NCI-H128 (cell line): ENCODE measurements around the gene CLDN3.
A peak's percentile ranks its signal among the peaks of the same experiment; 100 is the strongest.
"Not testable (repeated sequence)": the region's sequence is repeated elsewhere in the genome, so short reads cannot be mapped to it uniquely, and the experiment has no call there.

Source experiments
- DNase-seq: peaks from one replicate; lab custom pipeline; 2025; ENCODE audit not compliant: unreplicated experiment; lab: John Stamatoyannopoulos, UW

CLDN3 gene

GRCh38 chr7:73770002-73770859, at the start of gene CLDN3:
TSS of gene CLDN3 (minus strand) at chr7:73770270. CDS start at chr7:73770049, 221 bp downstream.
- DNase-seq, result peak; percentile 86

- no peak for DNase-seq
These were observed 47.1 kb upstream of the CLDN3 start for GRCh38 chr7:73817121-73817520.

DNA sequence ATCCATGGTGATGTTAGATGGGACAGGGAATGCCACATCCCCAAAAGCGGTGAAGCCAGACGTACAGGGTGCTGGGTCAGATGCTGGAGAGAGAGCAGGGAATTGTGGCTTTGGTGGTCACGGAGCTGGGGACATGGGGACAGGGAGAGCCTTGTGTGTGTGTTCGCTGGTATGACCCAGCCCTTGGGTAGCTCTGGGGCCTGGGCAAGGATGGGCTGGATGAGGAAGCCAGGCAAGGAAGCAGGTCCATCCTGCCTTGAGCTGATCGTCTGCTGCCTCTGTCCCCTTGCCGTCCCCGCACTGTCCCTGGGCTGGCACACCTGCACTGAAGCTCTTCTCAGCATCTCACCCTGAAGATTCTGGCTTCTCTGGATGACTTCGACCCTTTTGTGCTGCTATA, 45.4 kb upstream of the CLDN3 start:
- DNase-seq, result no peak

GRCh38 chr7:73812996-73813395, 42.9 kb upstream of the CLDN3 start:
- DNase-seq, result no peak

DNA sequence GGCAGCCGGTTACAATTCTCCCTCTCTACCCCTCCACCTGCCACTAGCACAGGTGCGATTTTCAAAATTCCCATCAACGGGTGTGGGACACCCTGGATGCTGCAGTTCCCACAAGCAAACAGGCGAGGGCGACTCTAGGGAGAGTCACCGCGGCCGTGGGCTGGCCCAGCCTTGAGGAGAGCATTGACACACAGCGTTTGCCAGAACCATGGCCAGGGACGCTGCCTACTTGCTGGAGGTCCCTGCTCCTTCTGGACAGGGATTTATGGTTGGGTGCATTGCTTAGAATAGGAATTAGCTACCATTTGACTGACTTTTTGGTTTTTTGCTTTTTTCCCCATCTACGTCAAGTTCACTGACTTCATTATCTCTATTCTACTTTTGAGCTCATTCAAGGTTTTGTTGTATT, 41.7 kb upstream of the CLDN3 start:
- DNase-seq, result no peak

GRCh38 chr7:73810998-73811360, 40.9 kb upstream of the CLDN3 start:
- DNase-seq, result no peak

GRCh38 chr7:73809467-73809951, 39.4 kb upstream of the CLDN3 start:
- no peak for DNase-seq

- no peak for DNase-seq
These were observed 32.4 kb upstream of the CLDN3 start for GRCh38 chr7:73802459-73802858.

GRCh38 chr7:73801577-73801976, 31.5 kb upstream of the CLDN3 start:
- DNase-seq, result no peak

- DNase-seq, result no peak
These were observed 29.4 kb upstream of the CLDN3 start for GRCh38 chr7:73799282-73800141.

GRCh38 chr7:73797176-73797575, 27.1 kb upstream of the CLDN3 start:
- not testable (repeated sequence) for DNase-seq

GRCh38 chr7:73796656-73797055, 26.6 kb upstream of the CLDN3 start:
- DNase-seq, result not testable (repeated sequence)

DNA sequence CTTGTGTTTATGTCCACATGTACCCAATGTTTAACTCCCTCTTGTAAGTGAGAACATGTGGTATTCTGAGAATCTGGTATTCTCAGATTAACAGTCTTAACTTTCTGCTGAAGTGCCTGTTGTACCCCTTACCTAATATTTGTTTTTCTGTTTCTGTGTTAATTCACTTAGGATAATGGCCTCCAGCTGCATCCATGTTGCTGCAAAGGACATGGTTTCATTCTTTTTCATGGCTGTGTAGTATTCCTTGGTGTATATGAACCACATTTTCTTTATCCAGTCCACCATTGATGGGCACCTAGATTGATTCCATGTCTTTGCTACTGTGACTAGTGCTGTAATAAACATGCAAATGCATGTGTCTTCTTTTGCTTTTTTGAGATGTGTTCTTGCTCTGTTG, 25.1 kb upstream of the CLDN3 start:
- DNase-seq, result not testable (repeated sequence)

GRCh38 chr7:73791170-73791690, 21.2 kb upstream of the CLDN3 start:
- not testable (repeated sequence) for DNase-seq

DNA sequence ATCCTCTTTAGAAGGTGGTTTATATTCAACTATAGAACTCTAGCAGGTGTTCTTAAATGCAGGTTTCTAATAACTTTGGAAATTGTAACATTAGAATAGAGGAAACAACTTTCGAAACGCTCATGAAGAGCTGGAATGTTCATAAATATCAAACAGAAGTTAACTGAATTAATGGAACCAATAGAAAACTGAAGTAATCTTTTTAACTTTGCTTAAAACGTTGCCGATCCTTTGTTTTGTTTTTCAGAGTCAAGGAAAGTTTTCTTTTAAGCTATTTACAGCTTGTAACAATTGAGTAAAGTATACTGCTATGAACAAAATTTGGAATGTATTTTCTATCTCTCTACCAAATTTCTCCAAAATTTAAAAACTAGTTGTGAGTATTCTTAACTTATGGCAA, 19.0 kb upstream of the CLDN3 start:
- DNase-seq, result no peak

DNA sequence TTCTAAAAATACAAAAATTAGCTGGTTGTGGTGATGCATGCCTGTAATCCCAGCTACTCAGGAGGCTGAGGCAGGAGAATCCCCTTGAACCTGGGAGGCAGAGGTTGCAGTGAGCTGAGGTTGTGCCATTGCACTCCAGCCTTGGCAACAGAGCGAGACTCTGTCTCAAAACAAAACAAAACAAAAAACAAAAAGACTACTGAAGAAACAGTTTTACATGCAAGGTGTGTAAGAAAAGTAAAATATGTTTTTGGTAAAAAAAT, 17.6 kb upstream of the CLDN3 start:
- DNase-seq, result not testable (repeated sequence)

DNA sequence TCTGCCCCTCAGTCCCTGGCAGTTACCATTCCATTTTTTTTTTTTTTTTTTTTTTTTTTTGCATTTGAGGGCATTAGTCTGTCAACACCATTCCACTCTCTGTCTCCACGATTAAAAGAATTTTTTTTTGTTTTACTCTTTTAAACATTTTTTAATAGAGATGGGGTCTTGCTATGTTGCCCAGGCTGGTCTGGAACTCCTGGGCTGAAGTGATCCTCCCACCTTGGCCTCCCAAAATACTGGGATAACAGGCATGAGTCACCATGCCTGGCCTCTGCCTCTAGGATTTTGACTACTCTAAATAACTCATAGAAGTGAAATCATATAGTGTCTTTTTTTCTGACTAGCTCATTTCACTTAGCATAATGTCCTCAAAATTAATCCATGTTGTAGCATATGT, 16.5 kb upstream of the CLDN3 start:
- DNase-seq, result no peak

DNA sequence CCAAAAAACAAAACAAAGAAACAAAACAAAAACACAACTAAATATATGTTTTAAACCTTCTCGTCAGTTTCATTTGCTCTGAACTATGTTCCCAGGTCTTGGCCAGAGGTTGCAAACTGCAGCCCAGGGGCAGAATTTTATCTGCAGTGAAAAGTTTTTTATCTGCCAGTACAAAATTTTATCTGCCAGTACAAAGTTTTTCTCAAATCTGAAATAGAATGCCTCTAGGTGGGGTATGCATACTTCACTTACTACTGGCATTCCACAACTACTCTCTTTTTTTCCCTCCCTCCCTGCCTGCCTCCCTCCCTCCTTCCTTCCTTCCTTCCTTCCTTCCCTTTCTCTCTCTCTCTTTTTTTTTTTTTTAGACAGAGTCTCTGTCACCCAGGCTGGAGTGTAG, 9.4 kb upstream of the CLDN3 start:
- no peak for DNase-seq

- no peak for DNase-seq
These were observed 8.8 kb upstream of the CLDN3 start for GRCh38 chr7:73778801-73779389.

GRCh38 chr7:73774923-73775322, 4.9 kb upstream of the CLDN3 start:
- no peak for DNase-seq

DNA sequence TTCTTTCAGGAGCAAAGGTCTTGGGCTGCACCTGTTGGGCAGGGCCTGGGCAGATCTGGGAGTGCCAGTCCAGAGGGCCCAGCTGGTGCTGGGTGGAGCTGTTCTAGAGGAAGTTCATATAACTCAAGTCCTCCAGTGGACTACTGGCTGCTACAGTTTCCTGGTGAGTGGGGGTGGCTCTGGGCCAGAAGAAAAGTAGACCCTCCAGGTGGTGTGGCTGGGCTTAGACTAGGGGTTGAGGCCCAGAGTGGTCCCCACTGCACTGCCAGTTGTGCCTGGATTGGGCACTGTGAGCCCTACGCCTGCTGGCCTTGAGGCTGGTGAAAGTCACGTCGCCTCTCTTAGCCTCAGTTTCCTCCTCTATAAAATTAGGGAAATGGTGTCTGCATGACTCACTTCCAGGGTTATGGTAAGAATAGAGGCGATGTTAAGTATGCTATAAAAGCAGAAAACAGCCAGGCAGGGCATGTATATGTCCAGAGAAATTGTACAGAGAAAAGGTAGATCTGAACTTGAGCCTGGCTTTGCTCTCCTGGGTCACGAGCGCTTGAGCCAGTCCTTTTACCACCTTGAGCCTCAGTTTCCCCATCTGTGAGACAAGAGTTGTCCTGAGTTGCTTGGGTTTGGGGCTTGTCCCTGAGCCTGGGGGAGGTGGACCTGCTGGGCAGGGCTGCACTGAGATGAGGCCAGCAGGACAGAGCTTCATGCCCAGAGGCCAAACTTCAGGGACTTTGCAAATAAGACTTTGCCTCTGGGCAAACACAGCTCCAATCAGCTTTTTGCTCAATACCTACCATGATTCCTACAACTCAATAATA, 3.8 kb upstream of the CLDN3 start:
- DNase-seq, result no peak
